ENCODE results near the gene RWDD3. TPM values are rescaled to one million over a fixed set of nuclear protein-coding genes. Genes with fewer than 3 reads are reported as not detected.

The RWDD3 gene
- polyA plus RNA-seq, 1 donor (not counting 4 experiments of a cell fraction or from before 2014, with no cell fraction given): 15.0 TPM

- Histone ChIP-seq H3K27me3 (ENCODE audit: control insufficient read depth, extremely low read depth, insufficient read depth, low read length) (no peaks in the 10 kb centered on the region), H2AFZ (ENCODE audit: control insufficient read depth, low read length) (no peak overlapping the region), H3K79me2 (ENCODE audit: control insufficient read depth, insufficient read depth, low read length) (no peaks in the 10 kb centered on the region), H3K27ac (ENCODE audit: control insufficient read depth, insufficient read depth, low read length) (no peak overlapping the region), H3K4me3 (ENCODE audit: control insufficient read depth in 2 of 3, extremely low read depth in 1 of 3, insufficient read depth in 2 of 3, low read depth in 1 of 3, low read length in 3 of 3) (no peak overlapping the region), H3K9me3 (ENCODE audit: control insufficient read depth, low read depth, low read length) (no peaks in the 10 kb centered on the region), H3K4me1 (ENCODE audit: control insufficient read depth, extremely low read depth, insufficient read depth, low read length) (no peaks in the 10 kb centered on the region), H3K4me2 (ENCODE audit: control insufficient read depth, extremely low read depth, insufficient read depth, low read depth, low read length) (no peak overlapping the region), H3K9ac (ENCODE audit: control insufficient read depth, extremely low read depth, insufficient read depth, low read length) (no peak overlapping the region), H3K9me1 (ENCODE audit: control insufficient read depth, extremely low read depth, insufficient read depth, low read length) (no peaks in the 10 kb centered on the region), H3K36me3 (ENCODE audit: control insufficient read depth in 2 of 2, extremely low read depth in 1 of 2, insufficient read depth in 2 of 2, low read length in 2 of 2) (no peaks in the 10 kb centered on the region), H4K20me1 (ENCODE audit: control insufficient read depth, extremely low read depth, insufficient read depth, low read length) (no peaks in the 10 kb centered on the region)
- TF ChIP-seq EZH2 (IDR thresholded peaks at IDR 0.05; ENCODE audit: low read length): no peak
- no peak for TF ChIP-seq CTCF (optimal IDR thresholded peaks at IDR 0.05 in 1 of 3, IDR thresholded peaks at IDR 0.05 in 1 of 3, conservative IDR thresholded peaks at IDR 0.05 in 1 of 3; ENCODE audit: extremely low read depth in 1 of 3, insufficient read depth in 2 of 3, low read length in 3 of 3)
- no peak for DNase-seq (ENCODE audit: low read depth, low spot score)
- dilution Hi-C loops (cut with MboI; ENCODE audit: extremely low pct_ligation_motif_present, low sequenced_read_pairs): no loop called here
- peak; percentile 20 for FAIRE-seq
Measured at GRCh38 chr1:95223110-95223509, 10.9 kb upstream of the RWDD3 start.

GRCh38 chr1:95226781-95227660, 7.0 kb upstream of the RWDD3 start:
- DNase-seq (ENCODE audit: low read depth, low spot score): no peak
- Histone ChIP-seq H3K4me1 (ENCODE audit: control insufficient read depth, extremely low read depth, insufficient read depth, low read length) (no peaks in the 10 kb centered on the region), H3K27ac (ENCODE audit: control insufficient read depth, insufficient read depth, low read length) (no peak overlapping the region)

More at GRCh38 chr1:95226781-95227660, 7.0 kb upstream of the RWDD3 start:
- Histone ChIP-seq H3K36me3 (ENCODE audit: control insufficient read depth in 2 of 2, extremely low read depth in 1 of 2, insufficient read depth in 2 of 2, low read length in 2 of 2) (no peaks in the 10 kb centered on the region), H3K79me2 (ENCODE audit: control insufficient read depth, insufficient read depth, low read length) (no peaks in the 10 kb centered on the region), H4K20me1 (ENCODE audit: control insufficient read depth, extremely low read depth, insufficient read depth, low read length) (no peaks in the 10 kb centered on the region), H3K27me3 (ENCODE audit: control insufficient read depth, extremely low read depth, insufficient read depth, low read length) (no peaks in the 10 kb centered on the region), H2AFZ (ENCODE audit: control insufficient read depth, low read length) (no peak overlapping the region), H3K4me3 (ENCODE audit: control insufficient read depth in 2 of 3, extremely low read depth in 1 of 3, insufficient read depth in 2 of 3, low read depth in 1 of 3, low read length in 3 of 3) (no peak overlapping the region), H3K9me3 (ENCODE audit: control insufficient read depth, low read depth, low read length) (no peaks in the 10 kb centered on the region), H3K9ac (ENCODE audit: control insufficient read depth, extremely low read depth, insufficient read depth, low read length) (no peak overlapping the region), H3K4me2 (ENCODE audit: control insufficient read depth, extremely low read depth, insufficient read depth, low read depth, low read length) (no peak overlapping the region), H3K9me1 (ENCODE audit: control insufficient read depth, extremely low read depth, insufficient read depth, low read length) (no peaks in the 10 kb centered on the region)
- no peak for FAIRE-seq
- dilution Hi-C loops (cut with MboI; ENCODE audit: extremely low pct_ligation_motif_present, low sequenced_read_pairs): no loop called here
- TF ChIP-seq EZH2 (IDR thresholded peaks at IDR 0.05; ENCODE audit: low read length) (no peak), CTCF (optimal IDR thresholded peaks at IDR 0.05 in 1 of 3, IDR thresholded peaks at IDR 0.05 in 1 of 3, conservative IDR thresholded peaks at IDR 0.05 in 1 of 3; ENCODE audit: extremely low read depth in 1 of 3, insufficient read depth in 2 of 3, low read length in 3 of 3) (no peak)

Measured in keratinocyte (primary cell).